ENCODE measurements around the gene BCAP29.
A peak's percentile ranks its signal among the peaks of the same experiment; 100 is the strongest.

The BCAP29 gene

GRCh38 chr7:107563081-107563774 is 16.8 kb upstream of the BCAP29 start:
- TF ChIP-seq JUND (IDR thresholded peaks at IDR 0.05; ENCODE audit: low read depth): no peak
- in situ Hi-C loops (cut with HindIII; ENCODE audit: low pct_unique_long_range_greater_than_20kb, low sequenced_read_pairs): no loop called here
- DNase-seq (ENCODE audit: low read depth in 1 of 2, low spot score in 1 of 2): peak in 1 of 2 experiments; percentile 19

- no peak for TF ChIP-seq JUND (IDR thresholded peaks at IDR 0.05; ENCODE audit: low read depth)
- peak; percentile 21 to 78 for DNase-seq (ENCODE audit: low read depth in 1 of 2, low spot score in 1 of 2)
- in situ Hi-C loops (cut with HindIII; ENCODE audit: low pct_unique_long_range_greater_than_20kb, low sequenced_read_pairs): no loop called here
Observed at GRCh38 chr7:107563775-107564552, 16.1 kb upstream of the BCAP29 start, which contains the start of the genes COG5 and DUS4L. Gene COG5, minus strand, starts transcription at chr7:107563920. Its CDS starts 24 bp downstream, at chr7:107563896. Gene DUS4L, plus strand, starts transcription at chr7:107563971. Its CDS starts 3,100 bp downstream, at chr7:107567071.

GRCh38 chr7:107564553-107565298 is 15.3 kb upstream of the BCAP29 start:
- in situ Hi-C loops (cut with HindIII; ENCODE audit: low pct_unique_long_range_greater_than_20kb, low sequenced_read_pairs): no loop called here
- DNase-seq (ENCODE audit: low read depth in 1 of 2, low spot score in 1 of 2): no peak

GRCh38 chr7:107570298-107570697 is 9.7 kb upstream of the BCAP29 start:
- in situ Hi-C loops (cut with HindIII; ENCODE audit: low pct_unique_long_range_greater_than_20kb, low sequenced_read_pairs): no loop called here

More at GRCh38 chr7:107564553-107565298, 15.3 kb upstream of the BCAP29 start:
- TF ChIP-seq JUND (IDR thresholded peaks at IDR 0.05; ENCODE audit: low read depth): no peak

GRCh38 chr7:107573537-107573936 is 6.5 kb upstream of the BCAP29 start:
- no peak for TF ChIP-seq JUND (IDR thresholded peaks at IDR 0.05; ENCODE audit: low read depth)
- no peak for DNase-seq (ENCODE audit: low read depth in 1 of 2, low spot score in 1 of 2)
- in situ Hi-C loops (cut with HindIII; ENCODE audit: low pct_unique_long_range_greater_than_20kb, low sequenced_read_pairs): no loop called here

More at GRCh38 chr7:107570298-107570697, 9.7 kb upstream of the BCAP29 start:
- TF ChIP-seq JUND (IDR thresholded peaks at IDR 0.05; ENCODE audit: low read depth): no peak
- no peak for DNase-seq (ENCODE audit: low read depth in 1 of 2, low spot score in 1 of 2)

DNA sequence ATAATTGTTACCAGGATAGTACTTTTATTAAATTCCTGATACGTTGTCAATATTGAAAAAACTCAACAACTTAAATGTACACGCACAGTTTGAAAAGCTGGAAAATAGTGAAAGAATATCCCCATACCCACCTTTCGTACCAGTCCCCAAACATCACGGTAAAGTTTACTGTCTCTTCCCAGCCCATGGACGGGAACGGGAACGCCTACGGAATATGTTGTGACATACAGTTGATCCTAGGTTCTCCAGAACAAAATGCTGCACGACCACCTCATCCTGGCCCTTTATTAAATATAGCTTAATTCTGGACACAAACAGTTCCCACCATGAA is 527 bp upstream of the BCAP29 start:
- no peak for DNase-seq (ENCODE audit: low read depth in 1 of 2, low spot score in 1 of 2)
- in situ Hi-C loops (cut with HindIII; ENCODE audit: low pct_unique_long_range_greater_than_20kb, low sequenced_read_pairs): no loop called here
- TF ChIP-seq JUND (IDR thresholded peaks at IDR 0.05; ENCODE audit: low read depth): no peak

DNA sequence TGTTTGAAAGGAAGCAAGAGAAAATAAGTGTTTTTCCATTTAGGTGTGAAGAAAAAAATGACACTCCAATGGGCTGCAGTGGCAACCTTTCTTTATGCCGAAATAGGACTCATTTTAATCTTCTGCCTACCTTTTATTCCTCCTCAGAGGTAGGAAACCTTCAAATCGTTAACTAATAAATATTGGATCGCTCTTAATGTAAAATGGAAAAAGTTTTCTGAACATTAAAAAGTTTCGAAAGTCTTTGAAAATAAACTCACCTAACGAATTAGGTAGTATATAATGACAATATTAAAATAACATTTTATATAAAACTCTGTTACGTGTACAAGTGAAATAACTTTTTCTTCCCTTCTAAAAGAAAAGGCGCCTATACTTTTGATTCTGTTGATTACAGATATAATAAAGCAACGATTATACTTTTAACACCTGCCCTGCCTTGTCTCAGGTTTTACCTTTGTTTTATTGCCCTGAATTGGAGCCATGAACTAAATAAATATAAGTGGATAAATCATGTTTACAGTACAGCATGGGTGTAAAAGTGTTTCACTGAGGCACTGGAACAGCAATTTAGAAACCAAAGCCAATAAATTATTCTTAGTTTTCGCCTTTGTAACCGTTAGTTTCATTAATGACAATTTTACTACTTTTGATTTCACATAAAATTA is 804 bp downstream of the BCAP29 start:
- no peak for TF ChIP-seq JUND (IDR thresholded peaks at IDR 0.05; ENCODE audit: low read depth)
- in situ Hi-C loops (cut with HindIII; ENCODE audit: low pct_unique_long_range_greater_than_20kb, low sequenced_read_pairs): no loop called here
- DNase-seq (ENCODE audit: low read depth in 1 of 2, low spot score in 1 of 2): no peak

DNA sequence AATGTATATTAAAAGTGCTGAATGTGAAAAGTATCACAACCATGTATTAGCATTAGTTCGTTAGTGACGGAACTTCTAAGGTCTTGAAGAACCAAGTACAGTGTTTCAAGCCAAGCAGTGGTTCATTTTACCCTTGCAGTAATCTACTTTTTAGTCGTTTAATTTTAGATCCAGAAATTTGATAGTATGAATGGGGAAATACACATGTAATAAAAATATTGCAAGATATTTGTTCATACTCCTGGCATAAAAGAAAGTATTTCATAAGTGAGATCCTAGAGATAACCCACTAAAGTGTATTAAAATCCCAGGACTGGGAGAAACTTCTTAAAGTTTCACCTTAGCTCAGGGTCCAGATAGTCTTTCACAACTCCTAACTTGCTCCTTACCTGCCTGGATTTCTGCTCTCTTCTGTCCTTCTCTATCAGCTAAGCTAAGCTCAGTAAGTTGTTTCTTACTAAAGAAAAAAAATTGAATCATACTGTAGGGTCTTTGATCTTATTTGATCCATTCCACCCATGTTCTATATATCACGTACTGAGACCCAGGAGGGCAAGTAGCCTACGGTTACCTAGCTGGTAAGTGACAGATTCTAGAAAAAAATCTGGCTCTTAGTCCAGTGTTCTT is 1.5 kb downstream of the BCAP29 start:
- no peak for TF ChIP-seq JUND (IDR thresholded peaks at IDR 0.05; ENCODE audit: low read depth)
- in situ Hi-C loops (cut with HindIII; ENCODE audit: low pct_unique_long_range_greater_than_20kb, low sequenced_read_pairs): no loop called here
- no peak for DNase-seq (ENCODE audit: low read depth in 1 of 2, low spot score in 1 of 2)

- in situ Hi-C loops (cut with HindIII; ENCODE audit: low pct_unique_long_range_greater_than_20kb, low sequenced_read_pairs): no loop called here
- no peak for TF ChIP-seq JUND (IDR thresholded peaks at IDR 0.05; ENCODE audit: low read depth)
- DNase-seq (ENCODE audit: low read depth in 1 of 2, low spot score in 1 of 2): no peak
Observed at GRCh38 chr7:107582875-107583274, 2.8 kb downstream of the BCAP29 start.

DNA sequence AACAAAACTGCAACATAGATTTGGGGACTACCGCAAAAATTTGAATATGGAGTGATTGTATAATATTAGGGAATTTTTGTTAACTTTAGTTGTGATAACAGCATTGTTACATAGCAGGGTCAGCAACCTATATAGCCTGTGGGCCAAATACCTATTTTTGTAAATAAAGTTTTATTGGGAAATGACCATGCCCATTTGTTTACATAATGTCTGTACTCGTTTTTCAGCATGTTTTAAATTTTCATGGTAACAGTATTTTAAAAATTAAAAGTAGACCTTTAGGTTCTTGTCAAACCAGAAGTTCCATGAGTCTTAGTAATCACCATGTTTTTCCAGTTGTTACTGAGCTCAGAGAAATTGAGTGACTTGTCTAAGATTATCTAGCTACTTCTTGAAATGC is 4.7 kb downstream of the BCAP29 start:
- DNase-seq (ENCODE audit: low read depth in 1 of 2, low spot score in 1 of 2): no peak
- no peak for TF ChIP-seq JUND (IDR thresholded peaks at IDR 0.05; ENCODE audit: low read depth)
- in situ Hi-C loops (cut with HindIII; ENCODE audit: low pct_unique_long_range_greater_than_20kb, low sequenced_read_pairs): no loop called here

DNA sequence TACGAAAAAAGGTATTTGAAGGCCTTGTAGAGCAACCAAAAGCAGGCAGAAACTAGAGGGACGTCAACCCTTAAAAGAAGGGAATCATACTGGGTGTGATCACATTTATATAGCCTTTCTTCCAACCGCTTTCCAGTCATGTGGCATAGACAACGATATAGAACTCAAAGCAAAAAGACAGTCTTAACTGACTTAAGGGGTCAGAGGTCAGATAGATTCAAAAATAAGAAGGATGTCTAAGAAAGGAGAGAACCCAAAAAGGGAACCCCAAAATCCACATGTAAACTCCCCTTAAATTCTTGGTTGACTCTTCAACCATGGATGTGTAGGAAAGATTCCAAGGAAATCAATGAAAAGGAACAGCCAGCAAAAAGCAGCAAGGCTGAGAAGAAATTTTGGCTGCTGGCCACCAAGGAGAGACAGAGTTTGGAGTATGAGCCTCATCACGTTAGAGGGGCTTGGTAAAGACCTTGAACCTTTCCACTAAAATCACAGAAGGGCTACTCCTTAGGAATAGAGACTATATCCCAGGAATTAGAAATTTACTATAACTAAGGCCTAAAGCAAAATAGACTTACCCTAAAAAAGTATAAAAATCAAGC is 8.6 kb downstream of the BCAP29 start:
- no peak for TF ChIP-seq JUND (IDR thresholded peaks at IDR 0.05; ENCODE audit: low read depth)
- in situ Hi-C loops (cut with HindIII; ENCODE audit: low pct_unique_long_range_greater_than_20kb, low sequenced_read_pairs): no loop called here
- DNase-seq (ENCODE audit: low read depth in 1 of 2, low spot score in 1 of 2): no peak
